Activated effector memory CD4-positive, alpha-beta T cell treated with anti-CD3 and anti-CD28 coated beads, Interleukin-2, amount 50 U/mL, for 16 hours (primary cell): Measurements from ENCODE around the gene CHRFAM7A.
"Not testable (repeated sequence)": the region's sequence is repeated elsewhere in the genome, so short reads cannot be mapped to it uniquely, and the experiment has no call there.

Source experiments
- DNase-seq: peaks from one replicate; pipeline ENCODE4 v3.0.0-alpha.2; 2020

The CHRFAM7A gene

DNA sequence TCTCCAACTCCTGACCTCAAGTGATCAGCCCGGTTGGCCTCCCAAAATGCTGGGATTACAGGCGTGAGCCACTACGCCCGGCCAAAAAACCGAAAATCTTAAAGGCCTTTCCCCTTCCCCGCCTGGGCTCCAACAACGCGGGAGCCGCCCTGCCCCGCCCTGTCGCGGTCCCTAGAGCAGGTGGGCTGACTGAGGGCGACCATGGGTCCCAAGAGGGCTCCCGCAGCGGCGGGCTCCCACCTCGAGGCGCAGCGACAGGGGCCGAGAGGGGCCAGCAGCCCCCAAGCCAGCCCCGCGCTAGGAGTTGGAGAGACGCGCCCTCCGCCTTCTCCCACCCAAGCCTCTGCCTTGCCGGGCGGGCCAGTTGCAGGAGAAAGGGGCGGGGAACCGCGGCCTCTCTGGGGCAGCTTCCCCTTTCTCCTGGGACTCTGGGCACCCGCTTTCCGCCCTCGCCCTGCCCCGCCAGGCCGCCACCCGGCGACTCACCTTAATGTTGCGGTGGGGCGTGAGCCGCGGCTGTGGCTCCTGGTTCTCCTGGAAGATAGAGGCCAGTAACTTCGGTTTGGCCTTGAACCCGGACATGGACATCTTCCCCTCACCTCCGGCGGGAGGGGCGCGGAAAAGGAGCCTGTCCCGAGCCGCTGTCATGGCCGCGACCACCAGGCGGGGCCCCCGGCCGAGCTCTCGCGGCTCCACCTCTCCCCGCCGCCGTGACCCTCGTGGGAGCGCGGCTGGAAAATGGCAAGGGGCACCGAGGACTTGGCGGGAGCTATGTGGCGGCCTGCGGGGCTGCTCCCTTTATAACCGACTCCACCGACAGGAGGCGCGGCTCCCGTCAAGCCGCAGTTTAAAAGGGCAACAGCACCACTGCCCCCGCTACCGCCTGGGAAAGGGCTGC, at the start of gene CHRFAM7A:
TSS of gene CHRFAM7A (minus strand) at position 775 of the 898 bp plus-strand sequence. CDS start 10,189 bp downstream, outside the sequence.
- not testable (repeated sequence) for DNase-seq

GRCh38 chr15:30438348-30438747, 45.0 kb upstream of the CHRFAM7A start:
- DNase-seq = not testable (repeated sequence)

GRCh38 chr15:30435878-30436277, 42.5 kb upstream of the CHRFAM7A start:
- not testable (repeated sequence) for DNase-seq

DNA sequence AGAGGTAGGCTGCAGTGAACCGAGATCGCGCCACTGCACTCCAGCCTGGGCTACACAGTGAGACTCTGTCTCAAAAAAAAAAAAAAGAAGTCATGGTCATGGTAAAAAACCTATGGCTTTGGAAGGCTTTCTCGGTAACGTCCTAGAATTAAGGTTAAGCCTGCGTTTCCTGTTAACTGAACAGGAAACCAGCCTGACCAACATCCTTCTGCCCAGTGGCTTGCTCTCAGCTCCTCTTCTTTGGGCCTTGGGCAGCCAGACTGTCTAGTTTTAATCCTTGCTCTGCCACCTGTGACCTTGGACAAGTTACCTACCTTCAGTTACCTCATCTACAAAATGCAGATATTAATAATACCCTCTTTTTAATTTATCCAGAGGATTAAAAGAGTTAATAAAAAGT, 27.4 kb upstream of the CHRFAM7A start:
- DNase-seq = not testable (repeated sequence)

DNA sequence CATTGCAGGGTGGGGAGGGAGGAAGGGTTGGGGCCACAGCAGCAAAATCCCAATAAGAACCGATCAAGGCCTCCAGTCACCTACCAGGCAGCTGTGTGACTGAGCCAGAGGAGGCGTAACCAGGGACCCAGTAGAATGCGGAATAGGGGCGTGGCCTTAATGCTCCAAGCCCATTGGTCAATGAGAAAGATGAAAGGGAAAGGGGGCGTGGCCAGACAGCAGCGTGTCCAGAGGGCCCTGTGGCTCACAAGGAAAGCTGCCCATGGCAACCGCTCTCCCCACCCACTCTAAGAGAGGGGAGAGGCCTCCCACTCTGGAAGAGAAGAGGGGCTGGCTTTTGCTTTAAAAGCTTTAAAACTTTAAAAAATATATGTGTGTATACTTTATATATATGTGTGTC, 20.8 kb upstream of the CHRFAM7A start, which contains the start of gene GOLGA8R:
TSS of gene GOLGA8R (minus strand) at position 101 of the 400 bp plus-strand sequence. CDS start at position 3, 98 bp downstream.
- DNase-seq = not testable (repeated sequence)

- peak; percentile 21 for DNase-seq
Measured at GRCh38 chr15:30407636-30408035, 14.3 kb upstream of the CHRFAM7A start.

DNA sequence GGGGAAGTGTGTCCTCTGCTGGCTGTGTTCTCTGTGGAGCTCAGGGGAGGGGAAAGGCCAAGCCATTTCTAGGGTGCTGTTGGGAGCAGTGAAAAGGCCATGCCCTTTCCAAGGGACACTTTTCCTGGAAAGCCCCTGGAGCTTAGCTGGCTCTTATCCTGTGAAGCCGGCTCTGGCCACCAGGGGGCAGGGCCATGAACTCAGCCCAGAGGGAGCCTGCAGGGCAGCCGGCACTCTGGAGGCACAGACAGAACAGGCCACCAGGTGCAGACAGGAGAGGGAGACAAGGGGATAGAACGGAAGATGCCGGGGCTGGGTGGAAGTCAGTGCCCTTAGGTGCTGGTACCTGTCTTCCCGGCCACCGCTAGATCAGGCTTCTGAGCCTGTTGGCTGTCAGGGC, 5.6 kb upstream of the CHRFAM7A start:
- peak; percentile 84 for DNase-seq

DNA sequence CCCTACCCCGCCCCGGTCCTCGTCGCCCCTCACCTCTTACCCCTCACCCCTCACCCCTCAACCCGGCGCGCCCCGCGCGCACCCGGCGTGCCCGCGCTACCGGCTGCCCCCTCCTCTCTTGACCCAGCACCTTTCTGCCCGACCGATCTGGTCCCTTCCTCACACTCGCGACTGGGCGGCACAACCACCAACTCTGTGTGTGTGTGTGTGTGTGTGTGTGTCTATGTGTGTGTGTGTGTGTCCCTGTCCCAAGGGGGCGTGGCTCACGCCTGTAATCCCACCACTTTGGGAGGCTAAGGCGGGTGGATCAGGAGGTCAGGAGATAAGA, 288 bp upstream of the CHRFAM7A start:
- not testable (repeated sequence) for DNase-seq

DNA sequence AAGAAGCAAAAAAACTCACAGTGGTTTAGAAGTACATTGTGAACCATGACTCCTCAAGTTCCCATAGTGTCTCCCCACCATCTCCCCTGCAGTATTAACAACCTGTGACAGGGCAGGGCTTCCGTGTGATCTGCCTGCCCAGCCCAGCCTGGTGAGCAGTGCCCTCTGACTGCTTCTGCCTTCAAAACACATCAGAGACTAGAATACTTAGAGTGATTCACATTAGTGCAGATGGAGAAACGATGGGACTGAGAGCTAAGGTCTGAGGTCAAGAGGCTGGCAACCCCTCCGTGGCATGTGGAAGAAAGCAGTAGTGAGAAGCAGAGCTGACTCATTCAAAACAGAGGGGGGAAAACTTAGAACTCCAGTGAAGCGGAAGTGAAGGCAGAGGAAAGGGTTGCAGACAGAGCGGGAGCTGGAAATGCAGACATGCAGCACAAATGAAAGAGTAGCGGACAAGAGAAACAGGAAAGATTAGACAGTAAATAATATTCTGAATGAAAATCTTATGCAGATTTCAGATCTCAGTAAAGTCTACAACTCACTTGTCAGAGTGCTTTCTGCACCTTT, 6.9 kb downstream of the CHRFAM7A start:
- not testable (repeated sequence) for DNase-seq

DNA sequence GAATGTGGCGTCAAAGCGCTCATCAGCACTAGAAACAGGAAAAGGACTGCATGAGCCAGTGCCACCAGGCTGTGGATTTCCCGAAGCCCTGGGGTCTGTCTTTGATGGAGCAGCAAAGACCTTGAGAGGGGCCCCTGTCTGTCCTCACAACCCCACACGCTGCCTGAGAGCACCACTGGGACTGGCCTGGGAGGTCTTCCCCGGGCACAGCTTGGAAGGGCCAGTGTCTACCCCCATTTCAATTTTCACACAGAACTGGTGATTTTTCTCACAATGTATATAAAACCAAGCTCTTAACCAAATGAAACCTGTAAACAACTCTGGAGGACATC, 16.3 kb downstream of the CHRFAM7A start:
- DNase-seq = not testable (repeated sequence)

DNA sequence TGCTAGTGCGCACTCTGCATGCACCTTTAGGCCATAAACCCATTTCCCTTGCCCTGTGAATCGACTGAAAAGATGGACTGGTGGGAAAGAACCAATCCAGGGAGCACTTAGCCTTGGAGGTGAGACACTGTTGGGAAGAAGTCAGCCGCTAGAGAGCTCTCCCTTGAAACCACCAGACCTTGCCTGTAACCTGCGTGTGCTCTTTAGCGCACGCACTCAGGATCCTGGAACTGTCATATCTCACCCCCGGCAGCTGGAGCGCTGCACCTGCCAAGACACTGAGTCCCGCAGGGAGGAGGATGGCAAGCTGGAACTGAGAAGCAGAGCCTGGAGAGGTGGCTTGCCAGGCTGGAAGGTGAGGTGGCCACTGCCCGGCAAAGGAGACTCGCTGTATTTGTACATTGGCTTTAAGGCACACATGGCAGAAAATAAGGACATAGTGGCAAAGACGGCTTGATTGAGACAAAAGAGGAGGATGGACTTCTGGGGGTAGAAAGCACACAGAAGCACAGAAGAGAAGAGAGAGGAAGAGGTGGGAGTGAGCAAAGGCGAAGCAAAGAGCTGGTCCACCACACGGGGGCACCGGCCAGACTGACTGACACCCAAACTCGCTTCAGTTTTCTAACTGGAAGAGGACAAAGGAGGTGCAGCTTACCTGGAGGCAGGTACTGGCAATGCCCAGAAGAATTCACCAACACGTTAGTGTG, 16.8 kb downstream of the CHRFAM7A start:
- not testable (repeated sequence) for DNase-seq

- not testable (repeated sequence) for DNase-seq
Measured at GRCh38 chr15:30375872-30376271, 17.5 kb downstream of the CHRFAM7A start.

DNA sequence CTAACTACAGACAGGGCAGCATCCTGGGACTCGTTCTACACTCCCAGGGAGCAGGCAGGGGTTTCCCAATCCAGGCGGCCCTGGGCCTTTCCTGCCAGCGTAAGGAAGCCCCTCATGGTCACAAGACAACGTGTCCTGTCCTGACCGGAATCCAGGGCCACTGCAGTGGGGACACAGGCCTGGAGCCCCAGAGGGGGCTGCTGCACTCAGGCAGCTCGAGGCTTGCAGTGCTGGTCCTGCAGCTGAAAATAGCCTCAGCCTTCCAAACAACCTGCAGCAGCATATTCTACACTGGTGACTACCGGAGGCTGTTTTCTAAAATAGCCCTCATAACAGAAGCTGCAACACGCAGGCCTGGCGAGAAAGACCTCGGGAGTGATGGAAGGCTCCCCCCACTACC, 18.5 kb downstream of the CHRFAM7A start:
- DNase-seq = not testable (repeated sequence)

DNA sequence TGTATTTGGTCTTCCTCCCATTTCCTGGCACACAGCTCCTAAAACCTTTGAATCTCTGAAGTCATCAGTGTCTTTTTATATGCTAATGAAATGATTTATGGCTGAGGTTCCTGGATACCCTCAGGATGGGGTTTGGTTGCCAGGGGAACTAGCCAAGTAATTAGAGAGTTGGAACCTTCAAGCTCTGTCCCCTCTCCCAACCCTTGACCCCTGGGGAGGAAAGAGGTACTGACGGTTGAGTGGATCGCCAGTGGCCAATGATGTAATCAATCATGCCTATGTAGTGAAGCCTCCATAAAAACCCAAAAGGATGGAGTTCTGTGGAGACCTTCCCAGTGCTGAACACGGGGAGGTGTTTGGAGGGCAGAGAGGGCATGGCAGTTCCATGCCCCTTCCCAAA, 25.1 kb downstream of the CHRFAM7A start:
- not testable (repeated sequence) for DNase-seq

- peak; percentile 53 for DNase-seq
Measured at GRCh38 chr15:30367246-30367645, 26.1 kb downstream of the CHRFAM7A start.

- DNase-seq = not testable (repeated sequence)
Measured at GRCh38 chr15:30361404-30361803, 31.9 kb downstream of the CHRFAM7A start.

DNA sequence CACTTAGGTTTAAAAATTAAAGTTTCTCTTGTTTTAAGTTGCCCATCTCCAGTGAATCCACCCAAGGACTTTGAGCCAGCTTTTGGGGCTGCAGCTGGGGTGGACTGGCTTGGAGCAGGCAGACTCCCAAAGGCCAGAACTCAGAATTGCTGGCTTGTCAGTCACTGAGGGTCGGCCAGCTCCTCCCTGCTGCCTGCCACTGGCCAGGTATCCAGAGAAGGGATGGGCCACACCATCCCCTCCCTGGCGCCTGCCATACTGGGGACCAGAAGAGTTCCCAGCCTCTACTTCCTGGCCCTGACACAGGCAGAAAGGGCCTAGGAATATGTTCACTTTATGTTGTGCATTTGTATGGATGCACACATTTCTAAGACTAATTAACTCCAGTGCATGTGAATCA, 32.4 kb downstream of the CHRFAM7A start:
- not testable (repeated sequence) for DNase-seq

GRCh38 chr15:30355043-30355442, 38.3 kb downstream of the CHRFAM7A start:
- DNase-seq = not testable (repeated sequence)

GRCh38 chr15:30349803-30350202, 43.5 kb downstream of the CHRFAM7A start:
- DNase-seq = not testable (repeated sequence)

DNA sequence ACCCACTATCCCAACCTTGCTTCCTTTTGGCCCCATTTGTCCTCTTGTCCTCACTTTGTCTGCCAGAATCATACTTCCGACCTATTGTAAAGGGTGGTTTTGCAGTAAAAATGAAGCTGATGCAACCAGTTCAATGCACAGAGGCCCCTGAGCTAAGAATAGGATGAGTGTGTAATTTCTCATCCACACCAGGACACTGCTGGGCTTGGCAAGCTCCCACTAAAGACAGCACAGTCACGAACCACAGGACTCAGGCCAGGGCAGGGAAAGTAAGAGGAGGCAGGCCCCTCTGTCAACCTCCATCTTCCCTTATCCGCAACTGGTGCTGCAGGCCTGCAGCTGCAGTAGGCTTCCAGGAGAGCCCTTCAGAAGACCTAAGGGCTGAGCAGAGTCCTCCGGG, 56.8 kb downstream of the CHRFAM7A start:
- DNase-seq = not testable (repeated sequence)

GRCh38 chr15:30334152-30334551, 59.2 kb downstream of the CHRFAM7A start:
- not testable (repeated sequence) for DNase-seq

GRCh38 chr15:30326145-30326544, 67.2 kb downstream of the CHRFAM7A start:
- DNase-seq = not testable (repeated sequence)

- not testable (repeated sequence) for DNase-seq
Measured at GRCh38 chr15:30321063-30321462, 72.3 kb downstream of the CHRFAM7A start.
